Middle frontal gyrus (tissue), 1 donor: ENCODE results near the gene YY1AP1.
A peak's percentile ranks its signal among the peaks of the same experiment; 100 is the strongest.
"Not testable (repeated sequence)": the region's sequence is repeated elsewhere in the genome, so short reads cannot be mapped to it uniquely, and the experiment has no call there.

ENCODE experiments used
- DNase-seq: peaks from one replicate; pipeline ENCODE4 v3.0.0-alpha.2; 2015; ENCODE audit warnings: low spot score; ENCODE audit errors: extremely low spot score

The YY1AP1 gene

DNA sequence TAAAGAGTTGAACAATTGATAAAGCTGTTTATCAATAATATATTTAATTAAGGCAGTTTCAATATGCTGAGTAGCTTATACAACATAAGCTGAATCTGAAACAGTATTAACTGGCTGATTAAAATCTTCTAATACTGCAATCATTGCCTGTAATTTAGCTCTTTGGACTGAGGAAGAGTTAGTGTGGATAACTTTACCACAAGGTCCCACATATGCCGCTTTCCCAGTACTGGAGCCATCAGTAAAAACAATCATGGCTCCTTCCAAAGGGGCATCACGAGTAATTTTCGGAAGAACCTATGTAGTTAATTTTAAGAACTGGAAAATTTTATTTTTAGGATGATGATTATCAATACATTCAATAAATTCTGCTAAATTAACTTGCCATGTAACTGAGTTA, 7.0 kb upstream of the YY1AP1 start:
- DNase-seq, result no peak

DNA sequence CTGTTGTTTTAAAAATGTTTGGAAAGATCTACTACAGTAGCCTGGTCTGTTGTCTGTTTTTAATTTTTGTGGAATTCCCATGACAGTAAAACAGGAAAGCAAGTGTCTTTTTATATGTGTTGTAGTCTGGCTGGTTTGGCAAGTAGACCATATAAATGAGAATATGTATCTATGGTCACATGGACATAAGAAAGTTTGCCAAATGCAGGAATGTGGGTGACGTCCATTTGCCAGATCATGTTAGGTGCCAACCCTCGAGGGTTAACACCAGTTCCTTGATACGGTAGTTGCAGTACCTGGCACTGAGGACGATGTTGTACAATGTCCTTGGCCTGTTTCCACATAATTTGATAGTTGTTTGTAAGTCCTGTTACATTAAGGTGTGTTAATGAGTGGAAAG, 6.5 kb upstream of the YY1AP1 start:
- no peak for DNase-seq

DNA sequence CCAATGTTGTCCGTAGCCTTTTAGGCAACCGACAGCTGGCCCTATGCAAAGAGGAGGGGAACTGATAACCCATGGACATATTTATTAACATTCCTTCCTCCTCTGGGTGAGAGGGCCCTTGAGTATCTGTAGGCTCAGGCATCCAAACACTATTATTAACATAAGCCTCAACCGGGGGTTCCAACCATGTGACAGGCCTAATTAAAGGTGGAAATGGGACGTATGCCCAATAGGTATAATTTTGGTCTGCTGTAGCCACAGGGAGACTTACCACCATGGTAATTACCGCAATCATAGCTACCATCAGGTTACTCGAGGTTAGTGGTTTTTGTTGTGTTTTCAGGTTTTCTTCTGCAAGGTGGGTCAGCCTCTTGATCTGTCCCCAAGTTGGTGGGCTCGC, 5.6 kb upstream of the YY1AP1 start:
- DNase-seq, result no peak

DNA sequence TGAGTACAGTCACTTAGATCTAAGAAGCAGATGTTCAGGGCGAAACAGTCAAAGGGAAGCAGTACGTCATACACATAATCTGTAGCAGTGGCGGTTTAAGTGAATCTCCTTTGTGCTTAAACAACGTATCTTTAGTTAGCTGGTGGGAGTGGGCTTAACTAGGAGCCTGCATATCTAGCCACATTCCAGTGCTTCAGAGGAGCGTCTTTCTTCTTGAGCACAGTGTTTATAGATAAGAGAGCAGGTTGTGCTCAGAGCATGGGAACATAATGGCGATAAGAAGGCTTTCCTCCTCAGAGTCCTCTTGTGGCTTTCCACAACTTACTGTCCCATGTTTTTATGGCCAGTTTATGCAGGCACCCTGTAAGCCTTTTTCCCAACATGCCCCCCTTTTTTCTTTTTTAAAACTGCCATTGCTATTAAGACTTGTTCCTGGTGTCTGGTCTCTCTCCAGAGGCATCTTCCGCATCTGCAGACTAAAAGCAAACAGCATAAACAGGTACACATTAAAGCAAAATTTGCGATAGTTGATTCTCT, 3.5 kb upstream of the YY1AP1 start:
- no peak for DNase-seq

DNA sequence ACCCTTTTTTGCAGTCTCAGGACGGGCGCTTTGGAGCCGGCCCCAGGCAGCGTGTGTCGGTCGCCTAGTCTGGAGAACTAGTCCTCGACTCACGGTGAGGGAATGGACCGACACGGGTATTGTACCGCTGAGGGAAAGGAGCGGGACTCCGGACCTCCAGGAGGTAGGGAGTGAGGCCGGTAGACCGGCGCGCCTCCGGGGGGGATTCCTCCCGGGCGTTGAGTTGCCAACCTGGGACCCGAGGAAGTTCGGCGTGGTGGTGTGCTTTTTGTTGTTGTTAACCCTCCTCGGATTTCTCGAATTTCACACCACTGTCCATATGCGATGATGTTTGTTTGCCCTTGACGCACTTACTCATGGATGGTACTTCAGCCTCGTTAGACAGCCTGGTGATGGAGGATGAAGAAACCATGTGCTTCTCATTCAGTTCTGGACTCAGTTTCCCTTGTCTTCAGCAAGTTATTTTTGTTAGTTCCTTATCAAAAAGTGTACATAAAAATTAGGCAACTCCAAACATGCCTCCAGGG, 570 bp upstream of the YY1AP1 start, which contains the start of gene DAP3:
TSS of gene DAP3 (plus strand) at position 11 of the 527 bp plus-strand sequence. CDS start 20,689 bp downstream, outside the sequence.
- DNase-seq, result peak; percentile 40

DNA sequence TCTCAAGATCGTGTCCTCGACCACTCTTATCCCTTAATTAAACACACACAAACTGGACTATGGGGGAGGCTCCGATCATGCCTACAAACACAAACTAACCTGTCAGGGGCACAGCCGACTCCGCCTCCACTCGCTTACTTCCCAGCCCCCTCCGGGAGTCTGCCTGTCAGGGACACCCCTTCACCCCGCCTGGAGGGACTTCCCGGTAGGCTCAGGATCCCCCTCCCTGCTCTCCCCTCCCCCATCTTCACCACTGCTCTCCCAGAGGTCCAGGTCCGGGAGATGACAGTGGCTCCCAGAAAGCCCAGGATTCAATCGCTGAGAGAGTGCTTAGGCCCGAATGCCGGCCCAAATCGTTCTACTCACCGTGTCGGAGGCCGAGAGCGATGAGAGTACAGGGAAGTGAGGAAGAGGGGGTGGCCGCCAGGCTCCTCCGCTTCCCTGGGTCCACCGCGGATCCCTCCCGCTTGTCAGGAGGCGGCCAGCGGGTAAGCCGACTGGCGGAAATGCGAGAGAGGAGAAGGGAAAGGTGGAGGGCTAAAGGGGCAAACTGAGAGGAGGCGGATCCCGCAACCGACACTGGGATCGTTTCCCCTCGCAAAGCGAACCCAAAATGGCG, 760 bp downstream of the YY1AP1 start:
- not testable (repeated sequence) for DNase-seq

DNA sequence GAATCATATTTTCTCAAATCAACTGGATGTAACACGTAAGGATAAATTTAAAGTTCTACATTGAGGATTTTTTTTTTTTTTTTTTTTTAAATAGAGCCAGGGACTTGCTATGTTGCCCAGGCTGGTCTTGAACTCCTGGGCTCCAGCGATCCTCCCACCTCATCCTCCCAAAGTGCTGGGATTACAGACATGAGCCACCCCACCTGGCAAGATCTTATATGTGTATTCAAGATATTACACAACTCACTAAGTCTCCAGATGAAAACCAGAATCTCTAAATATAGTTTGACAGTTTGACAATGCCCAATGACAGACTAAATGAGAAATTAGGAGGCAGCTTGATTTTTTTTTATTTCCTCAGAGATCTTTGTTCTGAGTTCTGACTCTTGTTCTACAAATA, 6.8 kb downstream of the YY1AP1 start:
- no peak for DNase-seq

DNA sequence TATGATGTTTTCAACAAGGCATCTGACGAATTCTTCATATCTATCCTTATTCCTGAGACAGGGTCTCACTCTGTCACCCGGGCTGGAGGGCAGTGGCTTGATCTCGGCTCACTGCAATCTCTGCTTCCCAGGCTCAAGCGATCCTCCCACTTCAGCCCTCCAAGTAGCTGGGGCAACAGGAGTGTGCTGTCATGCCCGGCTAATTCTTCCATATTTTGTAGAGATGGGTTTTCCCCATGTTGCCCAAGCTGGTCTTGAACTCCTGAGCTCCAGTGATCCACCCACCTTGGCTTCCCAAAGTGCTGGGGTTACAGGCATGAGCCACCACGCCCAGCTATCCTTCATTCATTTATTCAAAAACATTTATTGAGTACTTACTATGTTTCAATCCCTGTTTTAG, 8.0 kb downstream of the YY1AP1 start:
- no peak for DNase-seq

DNA sequence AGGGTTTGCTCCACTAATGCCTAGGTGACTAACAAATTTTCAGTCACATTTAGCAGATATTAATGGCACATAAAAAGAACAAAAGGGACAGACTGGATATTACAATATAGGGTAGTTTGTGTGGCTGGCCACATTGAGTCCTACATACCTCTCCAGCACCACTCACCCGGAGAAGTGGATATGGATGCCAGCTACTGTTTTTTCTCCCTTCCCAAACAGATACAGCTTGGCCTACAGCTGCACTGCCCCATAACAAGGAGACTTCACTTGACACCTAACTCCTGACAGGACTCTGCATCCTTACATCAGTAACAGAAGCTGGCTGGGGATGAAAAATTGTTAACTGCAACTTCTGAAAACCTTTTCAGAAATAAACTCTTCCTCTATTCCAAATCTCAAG, 9.6 kb downstream of the YY1AP1 start:
- DNase-seq, result not testable (repeated sequence)

DNA sequence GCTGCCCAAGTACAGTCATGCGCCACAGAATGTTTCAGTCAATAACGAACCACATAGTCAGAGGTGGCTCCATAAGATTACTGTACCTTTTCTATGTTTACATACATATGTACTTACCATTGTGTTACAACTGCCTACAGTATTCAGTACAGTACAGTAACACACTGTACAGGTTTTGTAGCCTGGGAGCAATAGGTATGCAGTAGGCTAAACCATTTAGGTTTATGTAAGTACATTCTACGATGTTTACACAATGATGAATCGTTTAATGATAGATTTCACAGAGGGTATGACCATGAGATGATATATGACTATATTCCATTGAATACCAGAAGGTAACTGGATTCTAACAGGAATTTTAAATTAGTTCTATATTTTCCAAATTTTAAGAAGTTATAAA, 10.5 kb downstream of the YY1AP1 start:
- DNase-seq, result no peak

DNA sequence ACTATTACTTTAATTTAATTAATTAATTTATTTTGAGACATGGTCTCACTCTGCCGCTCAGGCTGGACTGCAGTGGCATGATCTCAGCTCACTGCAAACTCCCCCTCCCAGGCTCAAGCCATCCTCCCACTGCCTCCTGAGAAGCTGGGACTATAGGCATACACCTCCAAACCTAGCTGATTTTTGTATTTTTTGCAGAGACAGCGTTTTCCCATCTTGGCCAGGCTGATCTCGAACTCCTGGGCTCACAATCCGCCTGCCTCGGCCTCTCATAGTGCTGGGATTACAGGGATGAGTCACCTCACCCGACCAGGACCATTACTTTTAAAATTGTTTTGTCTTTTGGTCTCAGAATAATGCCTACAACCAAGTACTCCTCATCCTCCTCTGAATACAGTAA, 15.6 kb downstream of the YY1AP1 start:
- no peak for DNase-seq

DNA sequence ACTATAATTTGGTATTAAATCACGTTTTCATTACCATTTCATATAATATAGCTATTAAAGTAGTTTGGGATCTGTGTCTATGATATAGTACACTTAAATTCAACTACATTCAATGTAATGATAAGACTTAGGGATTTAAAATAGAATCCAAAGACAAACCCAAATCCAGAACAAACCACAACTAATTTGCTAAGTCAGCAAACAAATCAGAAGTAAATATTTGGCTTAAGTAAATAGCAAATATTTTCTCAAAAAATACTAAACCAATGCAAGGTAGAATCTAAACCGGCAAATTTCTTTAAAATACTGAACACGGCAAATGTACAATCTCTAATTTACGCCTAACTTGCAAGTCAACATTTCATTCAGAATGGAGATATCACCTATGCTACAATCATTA, 16.8 kb downstream of the YY1AP1 start:
- no peak for DNase-seq

DNA sequence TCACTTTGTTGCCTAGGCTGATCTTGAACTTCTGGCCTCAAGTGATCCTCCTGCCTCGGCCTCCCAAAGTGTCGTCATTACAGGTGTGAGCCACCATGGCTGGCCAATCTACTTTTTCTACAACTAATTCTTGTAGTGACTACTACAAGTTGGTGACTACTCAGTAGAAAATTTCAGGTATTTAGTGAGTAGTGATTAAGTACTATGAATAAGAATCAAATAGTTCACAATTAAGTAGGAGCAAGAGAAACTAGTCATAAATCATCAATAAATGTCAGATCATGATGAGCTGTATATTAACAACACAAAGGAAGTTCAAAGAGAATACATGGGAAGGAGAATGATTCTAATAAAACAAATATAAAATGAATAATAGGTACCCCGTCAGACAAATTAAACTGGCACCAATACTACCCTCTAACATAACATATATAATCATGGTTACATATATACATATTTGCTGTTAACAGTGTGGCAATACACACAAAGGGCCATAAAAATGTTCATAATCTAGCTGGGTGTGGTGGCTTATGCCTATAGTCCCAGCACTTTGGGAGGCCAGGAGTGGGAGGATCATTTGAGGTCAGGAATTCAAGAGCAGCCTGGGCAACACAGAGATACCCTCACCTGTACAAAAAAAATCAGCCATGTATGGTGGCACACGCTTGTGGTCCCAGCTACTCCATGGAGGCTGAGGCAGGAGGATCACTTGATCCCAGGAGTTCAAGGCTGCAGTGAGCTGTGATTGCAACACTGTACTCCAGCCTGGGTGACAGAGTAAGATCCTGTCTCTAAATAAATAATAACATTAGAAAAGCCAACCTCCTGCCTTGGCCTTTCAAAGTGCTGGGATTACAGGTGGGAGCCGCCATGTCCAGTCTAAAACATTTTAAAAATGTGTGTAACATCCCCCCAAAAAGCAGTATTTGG, 19.1 kb downstream of the YY1AP1 start:
- no peak for DNase-seq

DNA sequence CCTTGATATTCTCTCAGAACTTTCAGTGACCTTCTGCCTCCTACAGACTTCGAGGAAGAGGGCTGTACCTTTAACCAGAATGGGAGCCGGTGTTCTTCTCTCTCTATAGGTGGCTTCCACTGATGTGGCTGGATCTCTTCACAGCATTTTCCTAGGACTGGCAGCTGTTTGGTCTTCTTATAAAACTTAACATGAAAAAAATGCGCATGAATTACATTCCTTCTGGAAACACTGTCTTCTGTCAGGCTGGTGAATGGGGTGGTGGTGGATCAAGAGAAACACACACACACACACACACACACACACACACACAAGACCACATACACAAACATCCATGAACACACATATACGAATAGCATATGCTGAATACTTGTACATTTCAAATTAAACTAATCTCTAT, 27.3 kb downstream of the YY1AP1 start:
- not testable (repeated sequence) for DNase-seq

DNA sequence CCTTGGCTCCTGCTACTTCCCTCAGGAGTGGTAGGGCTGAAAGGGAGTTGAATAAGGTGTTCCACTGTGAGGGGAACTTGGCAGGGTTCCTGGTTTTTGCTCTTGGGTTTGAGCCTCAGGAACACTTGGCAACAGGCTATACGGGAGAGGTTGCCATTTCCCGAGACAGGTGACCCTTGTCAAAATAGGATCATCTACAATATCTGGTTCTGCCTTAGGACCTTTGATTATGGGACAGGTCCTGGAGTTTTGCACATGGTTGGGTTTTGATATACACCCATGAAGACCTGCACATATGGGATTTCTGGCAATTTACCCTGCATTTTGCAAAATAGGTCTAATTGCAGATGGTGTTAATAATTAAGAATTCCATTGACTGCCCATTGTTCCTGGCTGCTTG, 31.1 kb downstream of the YY1AP1 start:
- no peak for DNase-seq

DNA sequence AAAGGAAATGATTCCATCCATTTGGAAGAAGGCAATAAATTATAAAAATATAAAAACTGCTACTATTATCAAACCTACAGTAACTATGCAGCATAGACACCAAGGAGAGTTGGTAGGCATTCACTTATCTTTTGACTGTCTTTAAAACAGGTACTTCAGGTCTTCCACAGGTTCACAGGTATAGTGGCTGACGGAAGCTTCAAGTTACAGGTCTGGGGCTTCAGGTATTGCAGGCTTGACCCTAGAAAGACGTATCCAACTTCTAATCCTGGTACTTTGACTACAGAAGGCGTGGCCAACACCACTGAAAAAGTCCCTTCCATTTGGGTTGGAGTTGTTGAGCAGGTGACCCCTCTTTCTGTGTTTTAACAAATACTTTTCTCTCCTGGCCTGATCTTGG, 35.6 kb downstream of the YY1AP1 start:
- DNase-seq, result no peak

DNA sequence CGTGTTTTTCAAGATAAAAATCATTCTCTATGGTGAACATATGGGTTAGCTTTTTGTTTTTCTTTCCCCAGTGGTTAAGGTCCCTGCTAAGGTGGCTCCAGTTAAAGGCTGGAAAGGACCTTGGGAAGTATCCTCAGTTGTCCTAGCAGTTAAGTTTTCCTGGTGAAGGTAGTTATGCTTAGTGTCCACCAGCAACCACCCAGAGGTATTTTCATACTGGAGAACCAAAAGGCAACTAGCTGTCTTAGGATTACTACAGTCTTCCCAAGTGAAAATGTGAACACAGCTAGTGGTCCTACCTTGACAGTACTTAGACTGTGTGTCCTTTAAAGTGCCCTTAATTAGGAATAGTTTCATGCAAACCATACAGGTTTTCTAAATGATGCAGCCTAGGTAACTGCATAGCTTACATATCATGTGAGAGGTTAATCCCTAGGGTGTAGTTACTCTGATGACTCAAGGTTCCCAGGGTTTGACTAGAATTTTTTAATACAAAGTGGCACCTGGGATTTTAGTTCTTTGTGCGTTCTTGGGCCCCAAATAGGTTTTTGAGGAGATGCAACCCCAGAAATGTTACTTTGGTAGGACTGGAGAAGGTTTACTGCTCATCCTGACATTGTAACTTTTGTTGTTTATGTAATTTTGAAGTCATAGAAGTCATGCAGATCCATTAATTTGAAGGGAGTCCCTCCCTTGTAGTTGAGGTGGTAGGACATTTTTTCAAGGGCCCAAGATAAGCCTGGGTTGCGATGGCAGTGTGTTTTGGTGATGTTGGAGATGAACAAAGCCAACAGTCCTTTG, 36.5 kb downstream of the YY1AP1 start:
- DNase-seq, result no peak

DNA sequence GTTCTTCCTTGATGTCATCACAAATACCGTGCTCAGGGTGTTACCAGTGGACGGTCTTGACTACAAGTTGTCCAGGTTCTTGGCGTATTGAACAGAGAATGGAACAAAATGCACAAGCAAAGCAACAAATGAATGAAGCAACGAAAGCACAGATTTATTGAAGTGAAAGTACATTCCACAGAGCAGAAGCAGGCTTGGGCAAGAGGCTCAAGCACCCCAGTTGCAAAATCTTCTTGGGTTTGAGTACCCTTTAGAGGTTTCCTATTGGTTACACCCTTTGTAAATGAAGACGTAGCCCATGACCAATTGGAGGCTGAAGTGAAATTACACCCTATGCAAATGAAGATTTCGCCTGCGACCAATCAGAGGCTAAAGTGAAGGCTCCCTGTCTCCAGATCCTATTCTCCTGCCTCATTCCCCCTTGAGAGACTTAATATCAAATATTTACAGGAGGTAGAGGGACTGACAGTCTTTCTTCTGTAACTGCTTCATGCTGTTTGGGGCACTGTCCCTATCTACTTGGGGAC, 38.3 kb downstream of the YY1AP1 start:
- no peak for DNase-seq

DNA sequence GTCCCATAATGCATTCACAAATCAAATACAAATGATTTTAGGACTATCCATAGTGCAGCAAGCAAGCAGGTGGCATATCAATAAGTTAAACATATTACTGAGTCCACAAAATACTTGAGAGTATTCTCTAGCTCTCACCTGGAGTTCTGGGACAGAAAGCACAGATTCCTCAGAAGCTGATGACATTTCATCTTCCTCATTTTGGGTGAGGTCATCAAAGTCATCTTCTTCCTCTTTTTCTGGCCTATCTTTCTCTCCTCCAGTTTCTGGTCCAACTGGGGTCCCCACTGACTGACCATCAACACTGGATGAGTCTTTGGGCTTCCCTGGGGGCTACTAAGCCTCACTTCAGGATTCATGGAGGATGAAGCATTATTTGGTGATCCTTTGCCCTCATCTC, 38.9 kb downstream of the YY1AP1 start:
- DNase-seq, result no peak

DNA sequence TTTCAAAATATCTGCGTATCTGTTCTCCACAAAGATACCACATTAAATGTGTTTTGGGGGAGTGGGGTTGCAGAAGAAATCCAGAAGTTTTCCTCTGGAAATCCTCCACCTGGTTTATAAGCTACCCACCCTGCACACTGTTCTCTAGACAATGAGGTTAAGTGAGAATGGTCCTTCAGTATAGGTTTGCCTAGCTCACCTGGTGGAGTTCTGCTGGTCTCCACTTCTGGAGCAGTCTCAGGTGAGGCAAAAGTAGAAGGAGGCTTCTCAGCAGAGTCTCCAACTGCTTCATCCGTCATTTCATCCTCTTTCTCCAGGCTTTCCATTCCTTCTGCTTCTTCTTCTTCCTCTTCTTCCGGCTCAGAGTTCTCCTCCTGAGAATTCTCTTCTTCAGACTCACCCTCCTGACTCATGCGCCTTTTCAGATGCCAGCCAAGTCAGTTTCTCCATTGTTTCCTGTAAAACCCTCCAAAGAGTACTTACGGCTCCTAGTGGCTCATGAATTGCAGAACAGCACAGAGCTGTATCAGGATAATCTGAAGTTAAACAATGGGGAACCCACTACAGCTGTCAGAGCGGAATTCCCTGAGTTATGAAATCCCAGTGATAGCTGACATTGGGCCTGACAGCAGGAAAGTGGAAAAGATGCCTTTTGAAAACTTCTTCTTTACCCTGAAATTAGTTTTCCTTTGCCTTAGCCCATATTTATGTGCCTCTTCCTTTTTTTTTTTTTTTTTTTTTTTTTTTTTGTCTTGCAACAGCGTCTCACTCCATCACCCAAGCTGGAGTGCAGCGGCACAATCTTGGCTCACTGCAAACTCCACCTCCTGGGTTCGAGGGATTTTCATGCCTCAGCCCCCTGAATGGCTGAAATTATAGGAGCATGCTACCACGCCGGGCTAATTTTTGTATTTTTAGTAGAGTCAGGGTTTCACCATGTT, 40.1 kb downstream of the YY1AP1 start:
- DNase-seq, result peak; percentile 18
